K562 (cell line): Measurements from ENCODE around the gene ZNF432. TPM values are rescaled to one million over a fixed set of nuclear protein-coding genes. Genes with fewer than 3 reads are reported as not detected.

Experiments
- ESRRA ChIP-seq: fragments of 450-650 bp; IDR thresholded peaks from 2 replicates; pipeline ENCODE4 v1.6.1; 2014; ENCODE audit warnings: low read depth, mild to moderate bottlenecking, moderate library complexity, borderline replicate concordance
- HNRNPH1 ChIP-seq: fragments of 200-400 bp; formaldehyde crosslinking; optimal IDR thresholded peaks from 2 replicates; pipeline ENCODE3; 2017; ENCODE audit warnings: low read depth, mild to moderate bottlenecking, low read length, moderate library complexity
- LARP7 ChIP-seq: fragments of 450-650 bp; IDR thresholded peaks from 2 replicates; pipeline ENCODE4 v1.6.1; 2016
- NCOA2 ChIP-seq, 2 experiments: fragments of 450-650 bp; IDR thresholded peaks; 2 replicates each; pipeline ENCODE4 v1.6.1; 2018; ENCODE audit warnings: mild to moderate bottlenecking in 2 of 2, moderate library complexity in 1 of 2; ENCODE audit not compliant: partially characterized antibody in 2 of 2
- NFIX ChIP-seq: fragments of 250-450 bp; sonication (Bioruptor Pico); IDR thresholded peaks from 2 replicates; pipeline ENCODE4 v1.4.0; 2020; ENCODE audit warnings: low read depth, mild to moderate bottlenecking, moderate library complexity
- RBFOX2 ChIP-seq: fragments of 200-400 bp; formaldehyde crosslinking; IDR thresholded peaks from 2 replicates; pipeline ENCODE4 v1.6.1; 2017; ENCODE audit warnings: low read depth, mild to moderate bottlenecking, low read length, moderate library complexity
- SMARCB1 ChIP-seq: IDR thresholded peaks from 2 replicates; pipeline ENCODE4 v1.6.1; 2011; ENCODE audit warnings: improper control_type of control experiment, low read depth; ENCODE audit not compliant: insufficient read length
- ZFX ChIP-seq: sonication (generic); formaldehyde crosslinking; IDR thresholded peaks from 2 replicates; pipeline ENCODE4 v1.8.0; 2022; ENCODE audit warnings: mild to moderate bottlenecking, missing genetic modification reagents, moderate library complexity
- ZNF143 ChIP-seq: sonication (generic); formaldehyde crosslinking; IDR thresholded peaks from 2 replicates; pipeline ENCODE4 v1.9.0; 2022; ENCODE audit warnings: mild to moderate bottlenecking, missing genetic modification reagents
- ZNF311 ChIP-seq: fragments of 250-450 bp; sonication (Bioruptor Pico); IDR thresholded peaks from 2 replicates; pipeline ENCODE4 v1.4.0; 2020; ENCODE audit warnings: mild to moderate bottlenecking, moderate library complexity
- ZNF436 ChIP-seq: fragments of 250-450, 450-650 bp; sonication (Bioruptor Pico); formaldehyde crosslinking; IDR thresholded peaks from 2 replicates; pipeline ENCODE4 v1.7.0; 2020; ENCODE audit warnings: mild to moderate bottlenecking
- ZNF707 ChIP-seq: fragments of 250-450 bp; sonication (Bioruptor Pico); conservative IDR thresholded peaks from 2 replicates; pipeline ENCODE4 v1.8.0; 2022; ENCODE audit warnings: inconsistent platforms, mild to moderate bottlenecking, moderate library complexity
- ZNF77 ChIP-seq: fragments of 250-450 bp; sonication (Bioruptor Pico); IDR thresholded peaks from 2 replicates; pipeline ENCODE4 v1.5.0; 2020
- polyA plus RNA-seq, 8 experiments: library from polyadenylated mRNA; depleted of rRNA in 4 of 8; stranded (reverse) in 5 of 8; unstranded in 3 of 8; fragments of >200 nt; fragmentation: Nextera tagmentation in 2 of 8; fragmentation: Illumina TruSeq in 1 of 8; extraction: Ambion mirVana in 2 of 8; extraction: Trizol in 1 of 8; gene quantifications; 2 replicates each; pipeline versions ENCODE4 v1.2.1 to v1.2.3, GENCODE V29; 2011 to 2014; ENCODE audit warnings: inconsistent platforms in 1 of 8, missing spikeins in 1 of 8
- total RNA-seq, 7 experiments: library from RNA; depleted of rRNA in 6 of 7; stranded (reverse); fragments of >200 nt in 6 of 7; fragmentation: Illumina TruSeq in 2 of 7; extraction: Trizol in 2 of 7; gene quantifications; 2 replicates each; pipeline versions ENCODE4 v1.2.1 to v1.2.3, GENCODE V29; 2011 to 2021; ENCODE audit warnings: low replicate concordance in 1 of 7
- TF ChIP-seq, protein P1 (sequence below), 2 experiments: fragments of 450-650 bp; IDR thresholded peaks; 2 replicates each; pipeline ENCODE4 v1.6.1; 2018; ENCODE audit warnings: mild to moderate bottlenecking in 2 of 2, low read depth in 1 of 2; ENCODE audit not compliant: partially characterized antibody in 2 of 2
- TF ChIP-seq, protein P2 (sequence below): fragments of 450-650 bp; formaldehyde crosslinking; IDR thresholded peaks from 2 replicates; pipeline ENCODE4 v1.4.0; 2022; ENCODE audit warnings: missing genetic modification characterization
- TF ChIP-seq, protein P3 (sequence below): sonication (generic); formaldehyde crosslinking; IDR thresholded peaks from 2 replicates; pipeline ENCODE4 v1.9.0; 2022; ENCODE audit warnings: mild to moderate bottlenecking, missing genetic modification reagents
- TF ChIP-seq, protein P4 (sequence below): fragments of 200-400 bp; formaldehyde crosslinking; IDR thresholded peaks from 2 replicates; pipeline ENCODE4 v1.6.1; 2017; ENCODE audit warnings: mild to moderate bottlenecking, low read depth, low read length, moderate library complexity
- TF ChIP-seq, protein P5 (sequence below): sonication (generic); formaldehyde crosslinking; IDR thresholded peaks from 2 replicates; pipeline ENCODE4 v1.8.0; 2022; ENCODE audit warnings: mild to moderate bottlenecking, missing genetic modification reagents

ZNF432 gene
- total and polyA plus RNA-seq, 9 of the 15 experiments (the other 6 are each of a cell fraction or from before 2014, with no cell fraction given) = 2.6 to 6.8 (median 4.0) TPM

DNA sequence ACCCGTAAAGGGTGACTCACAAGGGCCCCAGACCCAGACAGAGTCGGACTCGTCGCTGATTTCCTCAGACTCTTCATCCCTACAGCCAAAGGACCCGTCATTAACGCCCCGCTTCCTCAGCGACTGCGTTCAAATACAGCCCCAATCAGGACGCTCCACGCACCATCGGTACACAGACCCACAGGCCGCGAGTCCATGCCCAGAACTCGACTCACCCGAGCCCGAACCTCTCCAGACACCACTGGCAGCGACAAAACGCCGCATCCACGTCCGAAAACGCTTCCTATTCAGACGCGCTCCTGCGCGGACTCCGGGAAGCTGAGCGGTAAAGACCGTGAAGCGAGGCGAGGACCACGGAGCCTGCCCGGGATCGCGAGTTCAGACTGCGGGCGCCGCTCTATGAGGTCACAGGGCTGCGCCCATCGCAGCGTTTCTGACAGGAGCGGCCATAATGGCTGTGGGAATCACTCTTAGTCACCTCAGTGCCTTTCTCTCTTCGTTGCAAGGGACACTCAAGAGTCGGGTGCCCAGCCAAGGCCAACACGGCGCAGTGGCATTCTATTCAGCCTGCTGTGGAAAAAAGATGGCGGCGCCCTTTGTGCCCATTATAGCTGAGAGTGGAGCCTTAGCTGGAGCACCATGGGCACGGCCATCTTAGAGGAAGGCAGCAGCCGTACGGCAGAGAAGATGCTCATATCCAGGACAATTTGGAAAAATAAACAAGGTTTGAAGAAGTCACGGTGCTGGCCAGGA is 20.4 kb downstream of the ZNF432 start, which contains the start of gene ZNF614 (continued):
- TF ChIP-seq, protein P1, sequence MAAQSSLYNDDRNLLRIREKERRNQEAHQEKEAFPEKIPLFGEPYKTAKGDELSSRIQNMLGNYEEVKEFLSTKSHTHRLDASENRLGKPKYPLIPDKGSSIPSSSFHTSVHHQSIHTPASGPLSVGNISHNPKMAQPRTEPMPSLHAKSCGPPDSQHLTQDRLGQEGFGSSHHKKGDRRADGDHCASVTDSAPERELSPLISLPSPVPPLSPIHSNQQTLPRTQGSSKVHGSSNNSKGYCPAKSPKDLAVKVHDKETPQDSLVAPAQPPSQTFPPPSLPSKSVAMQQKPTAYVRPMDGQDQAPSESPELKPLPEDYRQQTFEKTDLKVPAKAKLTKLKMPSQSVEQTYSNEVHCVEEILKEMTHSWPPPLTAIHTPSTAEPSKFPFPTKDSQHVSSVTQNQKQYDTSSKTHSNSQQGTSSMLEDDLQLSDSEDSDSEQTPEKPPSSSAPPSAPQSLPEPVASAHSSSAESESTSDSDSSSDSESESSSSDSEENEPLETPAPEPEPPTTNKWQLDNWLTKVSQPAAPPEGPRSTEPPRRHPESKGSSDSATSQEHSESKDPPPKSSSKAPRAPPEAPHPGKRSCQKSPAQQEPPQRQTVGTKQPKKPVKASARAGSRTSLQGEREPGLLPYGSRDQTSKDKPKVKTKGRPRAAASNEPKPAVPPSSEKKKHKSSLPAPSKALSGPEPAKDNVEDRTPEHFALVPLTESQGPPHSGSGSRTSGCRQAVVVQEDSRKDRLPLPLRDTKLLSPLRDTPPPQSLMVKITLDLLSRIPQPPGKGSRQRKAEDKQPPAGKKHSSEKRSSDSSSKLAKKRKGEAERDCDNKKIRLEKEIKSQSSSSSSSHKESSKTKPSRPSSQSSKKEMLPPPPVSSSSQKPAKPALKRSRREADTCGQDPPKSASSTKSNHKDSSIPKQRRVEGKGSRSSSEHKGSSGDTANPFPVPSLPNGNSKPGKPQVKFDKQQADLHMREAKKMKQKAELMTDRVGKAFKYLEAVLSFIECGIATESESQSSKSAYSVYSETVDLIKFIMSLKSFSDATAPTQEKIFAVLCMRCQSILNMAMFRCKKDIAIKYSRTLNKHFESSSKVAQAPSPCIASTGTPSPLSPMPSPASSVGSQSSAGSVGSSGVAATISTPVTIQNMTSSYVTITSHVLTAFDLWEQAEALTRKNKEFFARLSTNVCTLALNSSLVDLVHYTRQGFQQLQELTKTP (IDR thresholded peaks at IDR 0.05; ENCODE audit: low read depth in 1 of 2, partially characterized antibody in 2 of 2) = peak; percentile 34 to 42
- TF ChIP-seq SMARCB1 (no peak), ZFX (CRISPR knock-in tag) (peak; percentile 91), ZNF143 (CRISPR knock-in tag) (no peak), NFIX (CRISPR knock-in tag) (no peak), NCOA2 (IDR thresholded peaks at IDR 0.05; ENCODE audit: partially characterized antibody in 2 of 2) (no peak), ZNF707 (no peak), ZNF311 (CRISPR knock-in tag) (no peak), ZNF77 (CRISPR knock-in tag) (no peak), ESRRA (peak; percentile 42; the same call in 1 of the 2 replicates), HNRNPH1 (no peak), RBFOX2 (peak; percentile 97), ZNF436 (CRISPR knock-in tag) (no peak), LARP7 (no peak)
- TF ChIP-seq, protein P2, sequence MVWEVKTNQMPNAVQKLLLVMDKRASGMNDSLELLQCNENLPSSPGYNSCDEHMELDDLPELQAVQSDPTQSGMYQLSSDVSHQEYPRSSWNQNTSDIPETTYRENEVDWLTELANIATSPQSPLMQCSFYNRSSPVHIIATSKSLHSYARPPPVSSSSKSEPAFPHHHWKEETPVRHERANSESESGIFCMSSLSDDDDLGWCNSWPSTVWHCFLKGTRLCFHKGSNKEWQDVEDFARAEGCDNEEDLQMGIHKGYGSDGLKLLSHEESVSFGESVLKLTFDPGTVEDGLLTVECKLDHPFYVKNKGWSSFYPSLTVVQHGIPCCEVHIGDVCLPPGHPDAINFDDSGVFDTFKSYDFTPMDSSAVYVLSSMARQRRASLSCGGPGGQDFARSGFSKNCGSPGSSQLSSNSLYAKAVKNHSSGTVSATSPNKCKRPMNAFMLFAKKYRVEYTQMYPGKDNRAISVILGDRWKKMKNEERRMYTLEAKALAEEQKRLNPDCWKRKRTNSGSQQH (CRISPR knock-in tag) = no peak
- TF ChIP-seq, protein P3, sequence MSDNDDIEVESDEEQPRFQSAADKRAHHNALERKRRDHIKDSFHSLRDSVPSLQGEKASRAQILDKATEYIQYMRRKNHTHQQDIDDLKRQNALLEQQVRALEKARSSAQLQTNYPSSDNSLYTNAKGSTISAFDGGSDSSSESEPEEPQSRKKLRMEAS (CRISPR knock-in tag) = peak; percentile 76
- TF ChIP-seq, protein P4, sequence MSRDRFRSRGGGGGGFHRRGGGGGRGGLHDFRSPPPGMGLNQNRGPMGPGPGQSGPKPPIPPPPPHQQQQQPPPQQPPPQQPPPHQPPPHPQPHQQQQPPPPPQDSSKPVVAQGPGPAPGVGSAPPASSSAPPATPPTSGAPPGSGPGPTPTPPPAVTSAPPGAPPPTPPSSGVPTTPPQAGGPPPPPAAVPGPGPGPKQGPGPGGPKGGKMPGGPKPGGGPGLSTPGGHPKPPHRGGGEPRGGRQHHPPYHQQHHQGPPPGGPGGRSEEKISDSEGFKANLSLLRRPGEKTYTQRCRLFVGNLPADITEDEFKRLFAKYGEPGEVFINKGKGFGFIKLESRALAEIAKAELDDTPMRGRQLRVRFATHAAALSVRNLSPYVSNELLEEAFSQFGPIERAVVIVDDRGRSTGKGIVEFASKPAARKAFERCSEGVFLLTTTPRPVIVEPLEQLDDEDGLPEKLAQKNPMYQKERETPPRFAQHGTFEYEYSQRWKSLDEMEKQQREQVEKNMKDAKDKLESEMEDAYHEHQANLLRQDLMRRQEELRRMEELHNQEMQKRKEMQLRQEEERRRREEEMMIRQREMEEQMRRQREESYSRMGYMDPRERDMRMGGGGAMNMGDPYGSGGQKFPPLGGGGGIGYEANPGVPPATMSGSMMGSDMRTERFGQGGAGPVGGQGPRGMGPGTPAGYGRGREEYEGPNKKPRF = no peak
- TF ChIP-seq, protein P5, sequence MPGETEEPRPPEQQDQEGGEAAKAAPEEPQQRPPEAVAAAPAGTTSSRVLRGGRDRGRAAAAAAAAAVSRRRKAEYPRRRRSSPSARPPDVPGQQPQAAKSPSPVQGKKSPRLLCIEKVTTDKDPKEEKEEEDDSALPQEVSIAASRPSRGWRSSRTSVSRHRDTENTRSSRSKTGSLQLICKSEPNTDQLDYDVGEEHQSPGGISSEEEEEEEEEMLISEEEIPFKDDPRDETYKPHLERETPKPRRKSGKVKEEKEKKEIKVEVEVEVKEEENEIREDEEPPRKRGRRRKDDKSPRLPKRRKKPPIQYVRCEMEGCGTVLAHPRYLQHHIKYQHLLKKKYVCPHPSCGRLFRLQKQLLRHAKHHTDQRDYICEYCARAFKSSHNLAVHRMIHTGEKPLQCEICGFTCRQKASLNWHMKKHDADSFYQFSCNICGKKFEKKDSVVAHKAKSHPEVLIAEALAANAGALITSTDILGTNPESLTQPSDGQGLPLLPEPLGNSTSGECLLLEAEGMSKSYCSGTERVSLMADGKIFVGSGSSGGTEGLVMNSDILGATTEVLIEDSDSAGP (CRISPR knock-in tag) = no peak
